Measurements from ENCODE around the gene KLK1.

The KLK1 gene

GRCh38 chr19:50823389-50824042 is at the start of gene KLK1:
Gene KLK1, minus strand, starts transcription at chr19:50823787. Its CDS starts 39 bp downstream, at chr19:50823748.
- no peak within 1 kb of the TSS for H3K4me3 ChIP-seq (ENCODE audit: low read depth in 1 of 5, low read length in 5 of 5)

GRCh38 chr19:50873056-50873455 is 49.5 kb upstream of the KLK1 start, which contains the start of gene KLK2:
Gene KLK2, plus strand, starts transcription at chr19:50873439. Its CDS starts 35 bp downstream, at chr19:50873474.
- Histone ChIP-seq H3K27ac (ENCODE audit: low read depth, low read length) (no peak within 1 kb of the TSS), H3K36me3 (ENCODE audit: control insufficient read depth in 5 of 5, insufficient read depth in 5 of 5, low read length in 5 of 5) (no peaks in the 10 kb centered on the region), H3K4me1 (ENCODE audit: control insufficient read depth in 5 of 5, insufficient read depth in 5 of 5, low read length in 5 of 5) (no peaks in the 10 kb centered on the region), H3K4me3 (ENCODE audit: low read depth in 1 of 5, low read length in 5 of 5) (no peak within 1 kb of the TSS), H3K27me3 (ENCODE audit: control insufficient read depth in 5 of 5, insufficient read depth in 4 of 5, low read length in 5 of 5) (peaks cover 10 to 52% (median 40%) of the 10 kb centered on the region in 5 donors), H3K9me3 (ENCODE audit: control insufficient read depth in 5 of 5, low read length in 5 of 5) (no peaks in the 10 kb centered on the region), H3K9ac (ENCODE audit: low read length in 5 of 5) (no peak within 1 kb of the TSS)

More at GRCh38 chr19:50823389-50824042, at the start of gene KLK1:
- Histone ChIP-seq H3K36me3 (ENCODE audit: control insufficient read depth in 5 of 5, insufficient read depth in 5 of 5, low read length in 5 of 5) (no peaks in the 10 kb centered on the region), H3K4me1 (ENCODE audit: control insufficient read depth in 5 of 5, insufficient read depth in 5 of 5, low read length in 5 of 5) (peaks cover 0 to 3% (median 0%) of the 10 kb centered on the region in 5 donors), H3K9me3 (ENCODE audit: control insufficient read depth in 5 of 5, low read length in 5 of 5) (no peaks in the 10 kb centered on the region), H3K9ac (ENCODE audit: low read length in 5 of 5) (no peak within 1 kb of the TSS), H3K27me3 (ENCODE audit: control insufficient read depth in 5 of 5, insufficient read depth in 4 of 5, low read length in 5 of 5) (peaks cover 15 to 55% (median 50%) of the 10 kb centered on the region in 5 donors), H3K27ac (ENCODE audit: low read depth, low read length) (no peak within 1 kb of the TSS)

GRCh38 chr19:50870417-50871089 is 47.0 kb upstream of the KLK1 start:
- H3K27me3 ChIP-seq (ENCODE audit: control insufficient read depth in 5 of 5, insufficient read depth in 4 of 5, low read length in 5 of 5): peaks cover 10 to 46% (median 22%) of the 10 kb centered on the region in 5 donors
- H3K27ac ChIP-seq (ENCODE audit: low read depth, low read length): no peak overlapping the region
- no peak overlapping the region for H3K9ac ChIP-seq (ENCODE audit: low read length in 5 of 5)
- no peak overlapping the region for H3K4me3 ChIP-seq (ENCODE audit: low read depth in 1 of 5, low read length in 5 of 5)
- no peaks in the 10 kb centered on the region for H3K9me3 ChIP-seq (ENCODE audit: control insufficient read depth in 5 of 5, low read length in 5 of 5)
- no peaks in the 10 kb centered on the region for H3K4me1 ChIP-seq (ENCODE audit: control insufficient read depth in 5 of 5, insufficient read depth in 5 of 5, low read length in 5 of 5)
- H3K36me3 ChIP-seq (ENCODE audit: control insufficient read depth in 5 of 5, insufficient read depth in 5 of 5, low read length in 5 of 5): no peaks in the 10 kb centered on the region

GRCh38 chr19:50869479-50869878 is 45.9 kb upstream of the KLK1 start:
- no peak overlapping the region for H3K9ac ChIP-seq (ENCODE audit: low read length in 5 of 5)
- H3K9me3 ChIP-seq (ENCODE audit: control insufficient read depth in 5 of 5, low read length in 5 of 5): no peaks in the 10 kb centered on the region
- no peaks in the 10 kb centered on the region for H3K4me1 ChIP-seq (ENCODE audit: control insufficient read depth in 5 of 5, insufficient read depth in 5 of 5, low read length in 5 of 5)
- no peaks in the 10 kb centered on the region for H3K36me3 ChIP-seq (ENCODE audit: control insufficient read depth in 5 of 5, insufficient read depth in 5 of 5, low read length in 5 of 5)
- peaks cover 3 to 42% (median 16%) of the 10 kb centered on the region in 5 donors for H3K27me3 ChIP-seq (ENCODE audit: control insufficient read depth in 5 of 5, insufficient read depth in 4 of 5, low read length in 5 of 5)
- H3K4me3 ChIP-seq (ENCODE audit: low read depth in 1 of 5, low read length in 5 of 5): no peak overlapping the region
- no peak overlapping the region for H3K27ac ChIP-seq (ENCODE audit: low read depth, low read length)

- no peak overlapping the region for H3K9ac ChIP-seq (ENCODE audit: low read length in 5 of 5)
- H3K36me3 ChIP-seq (ENCODE audit: control insufficient read depth in 5 of 5, insufficient read depth in 5 of 5, low read length in 5 of 5): no peaks in the 10 kb centered on the region
- H3K27me3 ChIP-seq (ENCODE audit: control insufficient read depth in 5 of 5, insufficient read depth in 4 of 5, low read length in 5 of 5): peaks cover 8 to 31% (median 21%) of the 10 kb centered on the region in 5 donors
- H3K4me3 ChIP-seq (ENCODE audit: low read depth in 1 of 5, low read length in 5 of 5): no peak overlapping the region
- H3K9me3 ChIP-seq (ENCODE audit: control insufficient read depth in 5 of 5, low read length in 5 of 5): peaks cover 0 to 12% (median 4%) of the 10 kb centered on the region in 5 donors
- H3K27ac ChIP-seq (ENCODE audit: low read depth, low read length): no peak overlapping the region
- peaks cover 0 to 9% (median 0%) of the 10 kb centered on the region in 5 donors for H3K4me1 ChIP-seq (ENCODE audit: control insufficient read depth in 5 of 5, insufficient read depth in 5 of 5, low read length in 5 of 5)
Measured at GRCh38 chr19:50861496-50862286, 38.1 kb upstream of the KLK1 start.

- no peak overlapping the region for H3K4me3 ChIP-seq (ENCODE audit: low read depth in 1 of 5, low read length in 5 of 5)
- H3K4me1 ChIP-seq (ENCODE audit: control insufficient read depth in 5 of 5, insufficient read depth in 5 of 5, low read length in 5 of 5): peaks cover 0 to 9% (median 0%) of the 10 kb centered on the region in 5 donors
- H3K36me3 ChIP-seq (ENCODE audit: control insufficient read depth in 5 of 5, insufficient read depth in 5 of 5, low read length in 5 of 5): no peaks in the 10 kb centered on the region
- peaks cover 12 to 36% (median 24%) of the 10 kb centered on the region in 5 donors for H3K27me3 ChIP-seq (ENCODE audit: control insufficient read depth in 5 of 5, insufficient read depth in 4 of 5, low read length in 5 of 5)
- H3K27ac ChIP-seq (ENCODE audit: low read depth, low read length): no peak overlapping the region
- H3K9me3 ChIP-seq (ENCODE audit: control insufficient read depth in 5 of 5, low read length in 5 of 5): peaks cover 0 to 12% (median 4%) of the 10 kb centered on the region in 5 donors
- no peak overlapping the region for H3K9ac ChIP-seq (ENCODE audit: low read length in 5 of 5)
Measured at GRCh38 chr19:50861010-50861409, 37.4 kb upstream of the KLK1 start.

- no peak overlapping the region for H3K9ac ChIP-seq (ENCODE audit: low read length in 5 of 5)
- H3K36me3 ChIP-seq (ENCODE audit: control insufficient read depth in 5 of 5, insufficient read depth in 5 of 5, low read length in 5 of 5): no peaks in the 10 kb centered on the region
- no peak overlapping the region for H3K4me3 ChIP-seq (ENCODE audit: low read depth in 1 of 5, low read length in 5 of 5)
- H3K9me3 ChIP-seq (ENCODE audit: control insufficient read depth in 5 of 5, low read length in 5 of 5): peaks cover 0 to 12% (median 4%) of the 10 kb centered on the region in 5 donors
- H3K27ac ChIP-seq (ENCODE audit: low read depth, low read length): no peak overlapping the region
- peaks cover 17 to 41% (median 25%) of the 10 kb centered on the region in 5 donors for H3K27me3 ChIP-seq (ENCODE audit: control insufficient read depth in 5 of 5, insufficient read depth in 4 of 5, low read length in 5 of 5)
- peaks cover 0 to 9% (median 0%) of the 10 kb centered on the region in 5 donors for H3K4me1 ChIP-seq (ENCODE audit: control insufficient read depth in 5 of 5, insufficient read depth in 5 of 5, low read length in 5 of 5)
Measured at GRCh38 chr19:50859849-50860248, 36.3 kb upstream of the KLK1 start.

- H3K4me3 ChIP-seq (ENCODE audit: low read depth in 1 of 5, low read length in 5 of 5): no peak overlapping the region
- H3K27ac ChIP-seq (ENCODE audit: low read depth, low read length): no peak overlapping the region
- H3K36me3 ChIP-seq (ENCODE audit: control insufficient read depth in 5 of 5, insufficient read depth in 5 of 5, low read length in 5 of 5): no peaks in the 10 kb centered on the region
- H3K9ac ChIP-seq (ENCODE audit: low read length in 5 of 5): no peak overlapping the region
- H3K27me3 ChIP-seq (ENCODE audit: control insufficient read depth in 5 of 5, insufficient read depth in 4 of 5, low read length in 5 of 5): peaks cover 19 to 41% (median 30%) of the 10 kb centered on the region in 5 donors
- H3K4me1 ChIP-seq (ENCODE audit: control insufficient read depth in 5 of 5, insufficient read depth in 5 of 5, low read length in 5 of 5): peaks cover 0 to 9% (median 0%) of the 10 kb centered on the region in 5 donors
- H3K9me3 ChIP-seq (ENCODE audit: control insufficient read depth in 5 of 5, low read length in 5 of 5): peaks cover 0 to 12% (median 4%) of the 10 kb centered on the region in 5 donors
Measured at GRCh38 chr19:50858886-50859285, 35.3 kb upstream of the KLK1 start.

GRCh38 chr19:50857366-50857765 is 33.8 kb upstream of the KLK1 start:
- Histone ChIP-seq H3K9ac (ENCODE audit: low read length in 5 of 5) (no peak overlapping the region), H3K4me3 (ENCODE audit: low read depth in 1 of 5, low read length in 5 of 5) (no peak overlapping the region), H3K27me3 (ENCODE audit: control insufficient read depth in 5 of 5, insufficient read depth in 4 of 5, low read length in 5 of 5) (peaks cover 19 to 41% (median 30%) of the 10 kb centered on the region in 5 donors), H3K36me3 (ENCODE audit: control insufficient read depth in 5 of 5, insufficient read depth in 5 of 5, low read length in 5 of 5) (no peaks in the 10 kb centered on the region), H3K27ac (ENCODE audit: low read depth, low read length) (no peak overlapping the region), H3K9me3 (ENCODE audit: control insufficient read depth in 5 of 5, low read length in 5 of 5) (peaks cover 0 to 12% (median 4%) of the 10 kb centered on the region in 5 donors), H3K4me1 (ENCODE audit: control insufficient read depth in 5 of 5, insufficient read depth in 5 of 5, low read length in 5 of 5) (peaks cover 0 to 9% (median 0%) of the 10 kb centered on the region in 5 donors)

Measured in subcutaneous abdominal adipose tissue (tissue), 5 donors.